HG03045 (cell line): ENCODE measurements around the gene KNTC1.
"Not testable (repeated sequence)": the region's sequence is repeated elsewhere in the genome, so short reads cannot be mapped to it uniquely, and the experiment has no call there.

Source experiments
- ATAC-seq: cut with Tn5 transposase; IDR thresholded peaks from one replicate; pipeline ENCODE4 v1.9.1; 2021; ENCODE audit warnings: mild to moderate bottlenecking, moderate library complexity; ENCODE audit not compliant: unreplicated experiment

The KNTC1 gene

GRCh38 chr12:122643207-122643805 lies 116.3 kb downstream of the KNTC1 start:
- ATAC-seq: no peak

GRCh38 chr12:122646517-122647217 lies 119.6 kb downstream of the KNTC1 start:
- ATAC-seq: no peak

DNA sequence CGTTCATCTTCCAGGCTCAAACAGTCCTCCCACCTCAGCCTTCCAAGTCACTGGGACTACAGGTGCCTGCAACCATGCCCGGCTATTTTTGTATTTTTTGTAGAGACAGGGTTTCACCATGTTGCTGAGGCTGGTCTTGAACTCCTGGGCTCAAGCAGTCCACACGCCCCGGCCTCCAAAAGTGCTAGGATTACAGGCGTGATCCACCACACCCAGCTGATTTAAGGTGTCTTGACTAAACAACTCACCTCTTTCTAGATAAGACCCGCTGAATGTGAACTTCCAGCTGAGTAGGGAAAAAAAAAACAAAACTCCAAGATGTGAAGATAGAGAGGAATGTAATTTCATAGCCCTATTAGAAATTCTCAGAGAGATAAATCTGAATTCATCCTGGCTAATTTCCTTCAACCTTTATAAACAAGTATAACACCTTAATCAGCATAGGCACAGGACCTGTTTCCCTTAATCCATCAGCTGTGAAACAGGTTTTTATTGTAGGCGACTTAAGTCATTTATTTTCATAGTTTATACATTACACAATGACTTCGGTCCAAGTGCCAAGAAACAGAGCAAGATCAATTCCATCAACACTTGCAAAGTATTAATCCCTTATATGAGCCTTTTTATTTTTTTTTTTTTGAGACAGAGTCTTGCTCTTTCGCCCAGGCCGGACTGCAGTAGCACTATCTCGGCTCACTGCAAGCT lies 124.6 kb downstream of the KNTC1 start:
- ATAC-seq: no peak

- ATAC-seq: not testable (repeated sequence)
Observed at GRCh38 chr12:122653291-122653690, 126.2 kb downstream of the KNTC1 start.

GRCh38 chr12:122656298-122656697 lies 129.2 kb downstream of the KNTC1 start:
- ATAC-seq: no peak

DNA sequence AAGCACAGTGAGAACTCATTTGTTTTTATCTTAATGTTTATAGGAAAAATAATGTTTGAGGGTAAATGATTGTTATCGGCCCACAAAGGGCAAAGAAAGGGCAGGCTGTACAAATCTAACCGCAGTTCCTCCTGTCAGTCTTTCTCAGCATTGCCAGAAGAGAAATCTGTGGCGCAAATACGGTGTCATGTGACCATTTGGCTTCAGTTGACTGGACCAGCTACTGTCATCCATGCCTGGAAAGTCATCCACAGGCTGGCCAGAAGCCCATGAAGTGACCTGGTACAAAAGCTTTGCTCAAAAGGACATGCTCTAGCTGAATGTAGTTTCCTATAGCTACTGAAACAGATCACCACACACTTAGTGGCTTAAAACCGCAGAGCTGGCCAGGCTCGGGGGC lies 132.5 kb downstream of the KNTC1 start:
- ATAC-seq: no peak

- ATAC-seq: no peak
Observed at GRCh38 chr12:122661246-122661645, 134.2 kb downstream of the KNTC1 start.

DNA sequence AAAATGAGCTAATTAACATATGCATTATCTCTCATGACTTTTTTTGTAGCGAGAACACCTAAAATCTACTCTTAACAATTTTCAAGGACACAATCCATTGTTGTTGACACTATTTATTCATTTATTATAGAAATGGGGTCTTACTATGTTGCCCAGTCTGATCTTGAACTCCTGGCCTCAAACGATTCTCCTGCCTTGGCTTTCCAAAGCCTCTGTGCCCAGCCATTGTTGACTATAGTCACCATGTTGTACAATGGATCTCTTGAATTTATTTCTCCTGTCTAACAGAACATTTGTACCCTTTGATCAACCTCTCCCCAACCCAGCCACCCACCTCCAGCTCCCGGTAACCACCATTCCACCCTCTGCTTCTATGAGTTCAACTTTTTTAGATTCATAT lies 134.9 kb downstream of the KNTC1 start:
- no peak for ATAC-seq

DNA sequence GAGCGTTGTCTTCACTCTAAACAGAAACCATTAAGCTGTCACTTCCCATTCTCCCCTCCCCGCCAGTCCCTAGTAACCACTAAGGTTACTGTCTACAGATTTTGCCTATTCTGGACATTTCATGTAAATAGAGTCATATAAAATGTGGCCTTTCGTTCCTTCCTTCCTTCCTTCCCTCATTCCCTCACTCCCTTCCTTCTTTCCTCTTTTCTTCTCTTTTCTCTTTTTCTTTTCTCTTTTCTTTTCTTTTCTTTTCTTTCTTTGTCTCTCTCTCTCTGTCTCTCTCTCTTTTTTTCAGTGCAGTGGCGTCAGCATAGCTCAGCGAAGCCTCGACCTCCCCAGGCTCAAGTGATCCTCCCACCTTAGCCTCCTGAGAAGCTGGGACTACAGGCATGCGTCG lies 138.3 kb downstream of the KNTC1 start:
- ATAC-seq: no peak

- ATAC-seq: no peak
Observed at GRCh38 chr12:122665759-122666158, 138.7 kb downstream of the KNTC1 start.

DNA sequence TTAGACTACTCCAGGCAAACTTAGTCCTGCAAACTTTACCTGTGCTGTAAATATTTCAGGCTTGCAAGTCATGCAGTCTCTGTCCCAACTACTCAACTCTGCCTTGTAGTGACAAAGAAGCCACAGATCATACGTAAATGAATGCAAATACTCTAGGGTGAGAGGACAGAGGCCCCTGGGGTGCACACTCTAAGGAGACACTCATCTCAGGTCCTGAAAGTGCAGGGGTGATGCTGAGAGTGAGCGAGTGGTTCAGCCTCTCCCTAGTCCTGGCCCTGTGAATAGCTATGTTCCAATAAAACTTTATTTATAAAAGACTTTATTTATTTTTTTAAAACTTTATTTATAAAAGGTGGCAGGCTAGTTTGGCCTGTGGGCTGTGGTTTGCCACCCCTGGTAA lies 141.2 kb downstream of the KNTC1 start:
- no peak for ATAC-seq

GRCh38 chr12:122669397-122670070 lies 142.5 kb downstream of the KNTC1 start:
- no peak for ATAC-seq

GRCh38 chr12:122672515-122672914 lies 145.5 kb downstream of the KNTC1 start:
- ATAC-seq: no peak
